ENCODE results near the gene ACOT12.

ACOT12 gene

DNA sequence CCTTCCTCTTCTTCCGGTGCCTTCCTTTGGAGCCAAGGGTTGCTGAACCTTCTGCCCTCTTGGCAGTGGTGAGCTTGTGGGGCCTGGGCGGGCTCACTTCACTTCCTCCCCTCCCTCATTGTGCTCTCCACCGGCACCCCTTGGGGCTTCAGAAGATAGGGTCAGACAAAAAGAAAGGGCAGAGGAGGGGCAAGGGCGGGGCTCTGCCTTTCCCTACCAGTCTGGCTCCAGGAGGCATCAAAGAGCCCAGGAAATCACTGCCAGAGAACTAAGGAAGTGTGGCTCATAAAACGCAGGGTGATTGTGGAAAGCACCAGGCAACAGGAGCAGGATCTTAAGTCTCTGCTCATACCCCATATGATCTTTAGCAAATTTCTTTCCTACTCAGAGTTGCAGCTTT lies 34.8 kb downstream of the ACOT12 start:
- no peak overlapping the region for H3K4me3 ChIP-seq (ENCODE audit: low read depth, low read length)
- ChIA-PET POLR2A (no interaction called here), CTCF (no interaction called here)
- TF ChIP-seq, protein P1, sequence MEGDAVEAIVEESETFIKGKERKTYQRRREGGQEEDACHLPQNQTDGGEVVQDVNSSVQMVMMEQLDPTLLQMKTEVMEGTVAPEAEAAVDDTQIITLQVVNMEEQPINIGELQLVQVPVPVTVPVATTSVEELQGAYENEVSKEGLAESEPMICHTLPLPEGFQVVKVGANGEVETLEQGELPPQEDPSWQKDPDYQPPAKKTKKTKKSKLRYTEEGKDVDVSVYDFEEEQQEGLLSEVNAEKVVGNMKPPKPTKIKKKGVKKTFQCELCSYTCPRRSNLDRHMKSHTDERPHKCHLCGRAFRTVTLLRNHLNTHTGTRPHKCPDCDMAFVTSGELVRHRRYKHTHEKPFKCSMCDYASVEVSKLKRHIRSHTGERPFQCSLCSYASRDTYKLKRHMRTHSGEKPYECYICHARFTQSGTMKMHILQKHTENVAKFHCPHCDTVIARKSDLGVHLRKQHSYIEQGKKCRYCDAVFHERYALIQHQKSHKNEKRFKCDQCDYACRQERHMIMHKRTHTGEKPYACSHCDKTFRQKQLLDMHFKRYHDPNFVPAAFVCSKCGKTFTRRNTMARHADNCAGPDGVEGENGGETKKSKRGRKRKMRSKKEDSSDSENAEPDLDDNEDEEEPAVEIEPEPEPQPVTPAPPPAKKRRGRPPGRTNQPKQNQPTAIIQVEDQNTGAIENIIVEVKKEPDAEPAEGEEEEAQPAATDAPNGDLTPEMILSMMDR (IDR thresholded peaks at IDR 0.05; ENCODE audit: insufficient read depth, low read length, missing control alignments), result no peak
- DNase-seq (ENCODE audit: low read depth, low spot score), result no peak

DNA sequence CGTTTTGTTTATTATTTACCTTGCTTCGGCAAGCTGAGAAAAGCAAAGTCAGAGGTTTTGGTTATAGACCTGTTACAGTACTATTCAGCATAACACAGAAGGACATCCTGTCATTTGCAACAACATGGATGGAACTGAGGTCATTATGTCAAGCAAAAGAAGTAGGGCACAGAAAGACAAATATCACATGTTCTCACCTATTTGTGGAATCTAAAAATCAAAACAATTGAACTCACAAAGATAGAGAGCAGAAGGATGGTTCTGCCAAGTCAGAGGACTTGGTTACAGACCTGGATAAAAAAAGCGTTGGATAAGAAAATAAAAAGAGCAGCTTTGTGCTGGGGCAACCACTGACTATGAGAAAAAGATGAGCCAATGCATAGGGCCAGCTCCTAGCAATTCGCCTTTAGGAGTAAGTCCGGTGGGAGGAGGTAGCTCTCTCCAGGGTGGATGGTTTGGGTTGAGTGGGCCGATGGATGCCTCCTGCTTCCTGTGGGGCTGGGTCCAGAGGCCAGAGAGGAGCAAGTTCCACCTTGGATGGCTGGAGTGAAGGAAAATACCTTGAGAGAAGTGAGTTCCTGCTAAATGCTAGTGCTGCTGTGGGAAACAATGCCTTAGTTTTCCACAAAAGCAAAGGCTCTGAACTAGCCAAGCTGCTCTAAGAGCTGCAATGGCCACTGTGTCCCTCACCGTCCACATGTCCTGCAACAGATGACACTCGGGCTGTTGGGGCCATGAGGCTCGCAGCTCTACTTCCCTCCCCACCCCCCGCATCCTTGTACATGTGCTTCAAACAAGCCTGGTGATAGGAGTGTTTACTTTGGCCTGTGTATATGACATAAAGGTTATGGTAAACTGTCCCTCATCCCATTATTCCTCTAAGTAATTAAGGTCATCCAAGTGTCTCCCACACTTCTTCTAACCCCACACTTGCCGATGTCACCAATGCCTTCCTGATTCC lies 38.4 kb downstream of the ACOT12 start:
- DNase-seq (ENCODE audit: low read depth, low spot score), result no peak
- TF ChIP-seq, protein P1 (IDR thresholded peaks at IDR 0.05; ENCODE audit: insufficient read depth, low read length, missing control alignments), result no peak
- CTCF ChIA-PET, result no interaction called here
- no peak overlapping the region for H3K4me3 ChIP-seq (ENCODE audit: low read depth, low read length)
- POLR2A ChIA-PET, result no interaction called here

DNA sequence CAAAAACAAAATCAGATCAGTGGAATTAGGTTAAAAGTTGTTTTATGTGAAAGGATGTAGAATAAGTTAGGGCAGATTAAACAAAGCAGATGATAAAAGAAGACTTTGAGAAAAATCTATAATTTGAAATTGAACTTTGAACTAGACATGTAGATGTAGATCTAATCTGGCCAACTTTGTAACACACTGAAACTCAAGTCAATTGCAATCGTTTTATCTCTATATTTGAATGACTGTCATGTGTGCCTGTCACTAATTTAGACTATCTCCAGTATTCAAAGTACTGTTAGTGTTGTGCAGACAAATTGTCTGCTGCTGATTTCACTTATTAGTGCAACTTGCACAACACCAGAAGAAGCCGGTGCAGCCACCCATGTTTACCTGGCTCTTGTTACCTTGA lies 39.8 kb downstream of the ACOT12 start:
- H3K4me3 ChIP-seq (ENCODE audit: low read depth, low read length), result no peak overlapping the region
- TF ChIP-seq, protein P1 (IDR thresholded peaks at IDR 0.05; ENCODE audit: insufficient read depth, low read length, missing control alignments), result no peak
- ChIA-PET CTCF (no interaction called here), POLR2A (no interaction called here)
- no peak for DNase-seq (ENCODE audit: low read depth, low spot score)

DNA sequence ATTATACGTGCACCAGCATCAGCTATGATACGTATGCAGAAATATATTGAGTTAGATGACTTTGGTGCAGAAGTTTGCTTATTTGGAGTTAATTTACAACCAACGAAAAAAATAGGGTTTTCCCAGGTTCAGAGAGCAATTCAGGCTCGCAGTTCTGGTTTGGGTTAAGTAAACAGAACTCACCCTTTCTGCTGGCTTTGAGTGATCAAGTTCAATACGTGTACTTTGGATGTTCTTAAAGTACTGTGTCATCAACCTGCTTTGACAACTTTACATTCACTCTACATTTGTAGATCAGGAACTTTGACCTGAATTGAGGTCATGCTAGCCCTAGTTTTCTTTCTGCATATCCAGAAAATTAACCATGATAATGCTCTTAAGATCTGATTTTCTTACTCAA lies 40.7 kb downstream of the ACOT12 start:
- ChIA-PET POLR2A (no interaction called here), CTCF (no interaction called here)
- TF ChIP-seq, protein P1 (IDR thresholded peaks at IDR 0.05; ENCODE audit: insufficient read depth, low read length, missing control alignments), result no peak
- no peak for DNase-seq (ENCODE audit: low read depth, low spot score)
- H3K4me3 ChIP-seq (ENCODE audit: low read depth, low read length), result no peak overlapping the region

DNA sequence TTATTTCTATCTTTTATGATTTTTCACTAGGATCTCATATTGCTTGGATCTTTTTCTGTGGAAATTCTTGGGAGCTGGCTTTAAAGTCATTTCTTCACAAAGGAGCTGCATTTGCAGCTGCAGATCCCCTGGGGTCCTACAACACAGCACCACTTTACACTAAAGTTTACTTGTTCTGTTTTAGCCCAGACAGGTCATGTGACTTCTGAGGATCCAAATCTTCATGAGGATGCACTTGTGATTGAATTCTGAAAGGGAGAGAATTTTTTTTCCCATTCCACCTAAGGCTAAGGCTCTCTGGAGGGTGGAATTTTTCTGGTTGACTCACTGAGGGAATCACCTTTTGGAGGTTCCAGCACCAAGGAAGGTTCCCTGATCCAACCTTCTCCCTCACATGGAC lies 43.4 kb downstream of the ACOT12 start:
- DNase-seq (ENCODE audit: low read depth, low spot score), result no peak
- TF ChIP-seq, protein P1 (IDR thresholded peaks at IDR 0.05; ENCODE audit: insufficient read depth, low read length, missing control alignments), result no peak
- ChIA-PET CTCF (no interaction called here), POLR2A (no interaction called here)
- H3K4me3 ChIP-seq (ENCODE audit: low read depth, low read length), result no peak overlapping the region

DNA sequence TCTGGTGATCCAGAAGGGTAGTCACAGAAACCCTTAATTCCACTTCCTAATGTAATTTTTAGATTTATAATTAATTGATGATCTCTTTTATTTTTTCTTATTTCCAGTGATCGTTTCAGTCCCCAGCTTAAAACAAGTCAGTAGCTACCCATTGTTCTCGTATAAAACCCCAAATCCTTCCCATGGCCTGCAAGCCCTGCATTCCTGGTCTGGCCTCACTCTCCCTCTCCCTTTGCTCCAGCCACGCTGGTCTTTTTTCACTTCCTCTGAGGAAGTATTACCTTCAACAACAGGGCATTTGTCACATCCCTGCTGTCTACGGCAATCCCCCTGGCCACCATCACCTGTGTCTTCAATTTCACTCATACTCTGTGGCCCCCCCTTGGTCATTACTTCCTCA lies 44.8 kb downstream of the ACOT12 start:
- TF ChIP-seq, protein P1 (IDR thresholded peaks at IDR 0.05; ENCODE audit: insufficient read depth, low read length, missing control alignments), result no peak
- no peak overlapping the region for H3K4me3 ChIP-seq (ENCODE audit: low read depth, low read length)
- CTCF ChIA-PET, result no interaction called here
- POLR2A ChIA-PET, result no interaction called here
- no peak for DNase-seq (ENCODE audit: low read depth, low spot score)
